AG04450 (cell line): ENCODE results near the gene HOXA9. TPM values are rescaled to one million over a fixed set of nuclear protein-coding genes. Genes with fewer than 3 reads are reported as not detected.

Experiments
- CTCF ChIA-PET: fragments of 300-600, 350-600 bp; formaldehyde crosslinking; extraction: SDS; loops from one replicate; lab custom pipeline; 2022; ENCODE audit warnings: antibody characterized with exemption, inconsistent platforms; lab: Charles Lee
- POLR2A ChIA-PET: fragments of 350-600 bp; formaldehyde crosslinking; extraction: SDS; loops from one replicate; lab custom pipeline; 2021; ENCODE audit warnings: antibody characterized with exemption, inconsistent platforms; lab: Yijun Ruan, JAX
- DNase-seq: peaks from one replicate; pipeline ENCODE4 v3.0.0-alpha.2; 2011; ENCODE audit warnings: low read depth, low spot score
- H3K27ac ChIP-seq: one replicate; pipeline ENCODE4 v1.5.1; 2012; ENCODE audit warnings: low read depth, low read length, control low read depth
- H3K27me3 ChIP-seq: one replicate; pipeline ENCODE4 v1.6.0; 2012; ENCODE audit warnings: low read length; ENCODE audit not compliant: control insufficient read depth, insufficient read depth
- H3K4me3 ChIP-seq: 2 replicates; pipeline ENCODE4 v1.5.1; 2011; ENCODE audit warnings: mild to moderate bottlenecking, low read depth, low read length, control low read depth
- H3K9me3 ChIP-seq: 2 replicates; pipeline ENCODE4 v1.5.1; 2012; ENCODE audit warnings: low read length; ENCODE audit not compliant: control insufficient read depth, insufficient read depth
- CTCF ChIP-seq: IDR thresholded peaks from 2 replicates; pipeline ENCODE4 v1.5.1; 2011; ENCODE audit warnings: low read depth, low read length, control low read depth, inconsistent platforms
- polyA plus RNA-seq: library from polyadenylated mRNA; depleted of rRNA; stranded (reverse); fragments of >200 nt; gene quantifications from 2 replicates; pipeline ENCODE4 v1.2.3, GENCODE V29; 2011

HOXA9 gene
- polyA plus RNA-seq, 1 experiment = 1.5 TPM

- DNase-seq = no peak
- Histone ChIP-seq H3K27me3 (no peaks in the 10 kb centered on the region), H3K9me3 (no peaks in the 10 kb centered on the region), H3K4me3 (peak overlapping the region; percentile 68), H3K27ac (no peak overlapping the region)
- no peak for TF ChIP-seq CTCF
- ChIA-PET POLR2A (interaction anchor here (0.8 to 1.8 kb wide), 7 partner anchors 10 to 1435 kb away, joined by 3 to 9 read pairs (median 4); partner anchors contain the start of gene HOXA5), CTCF (interaction anchor here (0.9 to 3.4 kb wide), 8 partner anchors 10 to 464 kb away, joined by 3 to 18 read pairs (median 4); partner anchors contain the start of gene HOXA5)
These were observed 33.9 kb downstream of the HOXA9 start for GRCh38 chr7:27131390-27131819.

GRCh38 chr7:27130540-27131389, 34.6 kb downstream of the HOXA9 start, which contains the start of gene HOXA4:
TSS of gene HOXA4 (minus strand) at chr7:27130757. CDS start at chr7:27130733, 24 bp downstream.
- no peak for DNase-seq
- ChIA-PET POLR2A (interaction anchor here (0.8 to 1.8 kb wide), 7 partner anchors 10 to 1436 kb away, joined by 3 to 9 read pairs (median 4); partner anchors contain the start of gene HOXA5), CTCF (interaction anchor here (1.0 to 3.4 kb wide), 9 partner anchors 10 to 463 kb away, joined by 3 to 18 read pairs (median 4); partner anchors contain the start of gene HOXA5)
- H3K27ac ChIP-seq = peak within 1 kb of the TSS; percentile 33
- H3K9me3 ChIP-seq = no peaks in the 10 kb centered on the region
- H3K27me3 ChIP-seq = no peaks in the 10 kb centered on the region
- TF ChIP-seq CTCF = no peak
- peak within 1 kb of the TSS; percentile 68 for H3K4me3 ChIP-seq

GRCh38 chr7:27129729-27130539, 35.4 kb downstream of the HOXA9 start:
- no peak overlapping the region for H3K27ac ChIP-seq
- H3K4me3 ChIP-seq = peak overlapping the region; percentile 59
- H3K9me3 ChIP-seq = no peaks in the 10 kb centered on the region
- TF ChIP-seq CTCF = no peak
- ChIA-PET POLR2A (interaction anchor here (1.1 to 1.7 kb wide), 3 partner anchors 10 to 16 kb away, joined by 3 to 6 read pairs (median 5); no protein-coding TSS in a partner anchor), CTCF (interaction anchor here (1.1 to 3.4 kb wide), 6 partner anchors 9 to 276 kb away, joined by 4 to 18 read pairs (median 6); partner anchors contain the start of gene HOXA5)
- no peak for DNase-seq
- H3K27me3 ChIP-seq = no peaks in the 10 kb centered on the region

GRCh38 chr7:27128776-27129728, 36.3 kb downstream of the HOXA9 start:
- H3K27ac ChIP-seq = no peak overlapping the region
- TF ChIP-seq CTCF = no peak
- ChIA-PET POLR2A (interaction anchor here (0.9 to 1.8 kb wide), 5 partner anchors 14 to 31 kb away, joined by 4 to 7 read pairs (median 5); partner anchors contain the start of gene HOXA5), CTCF (interaction anchor here (0.5 to 3.4 kb wide), 7 partner anchors 14 to 1512 kb away, joined by 3 to 18 read pairs (median 3); partner anchors contain the start of gene HOXA5)
- no peak for DNase-seq
- H3K27me3 ChIP-seq = no peaks in the 10 kb centered on the region
- H3K4me3 ChIP-seq = peak overlapping the region; percentile 59
- no peaks in the 10 kb centered on the region for H3K9me3 ChIP-seq
